HG03575 (cell line): ENCODE measurements around the gene SUPT5H.

Experiments
- ATAC-seq: cut with Tn5 transposase; IDR thresholded peaks from one replicate; pipeline ENCODE4 v1.9.1; 2021; ENCODE audit not compliant: unreplicated experiment, insufficient number of reproducible peaks, low FRiP score; ENCODE audit errors: extremely low read depth

The SUPT5H gene

DNA sequence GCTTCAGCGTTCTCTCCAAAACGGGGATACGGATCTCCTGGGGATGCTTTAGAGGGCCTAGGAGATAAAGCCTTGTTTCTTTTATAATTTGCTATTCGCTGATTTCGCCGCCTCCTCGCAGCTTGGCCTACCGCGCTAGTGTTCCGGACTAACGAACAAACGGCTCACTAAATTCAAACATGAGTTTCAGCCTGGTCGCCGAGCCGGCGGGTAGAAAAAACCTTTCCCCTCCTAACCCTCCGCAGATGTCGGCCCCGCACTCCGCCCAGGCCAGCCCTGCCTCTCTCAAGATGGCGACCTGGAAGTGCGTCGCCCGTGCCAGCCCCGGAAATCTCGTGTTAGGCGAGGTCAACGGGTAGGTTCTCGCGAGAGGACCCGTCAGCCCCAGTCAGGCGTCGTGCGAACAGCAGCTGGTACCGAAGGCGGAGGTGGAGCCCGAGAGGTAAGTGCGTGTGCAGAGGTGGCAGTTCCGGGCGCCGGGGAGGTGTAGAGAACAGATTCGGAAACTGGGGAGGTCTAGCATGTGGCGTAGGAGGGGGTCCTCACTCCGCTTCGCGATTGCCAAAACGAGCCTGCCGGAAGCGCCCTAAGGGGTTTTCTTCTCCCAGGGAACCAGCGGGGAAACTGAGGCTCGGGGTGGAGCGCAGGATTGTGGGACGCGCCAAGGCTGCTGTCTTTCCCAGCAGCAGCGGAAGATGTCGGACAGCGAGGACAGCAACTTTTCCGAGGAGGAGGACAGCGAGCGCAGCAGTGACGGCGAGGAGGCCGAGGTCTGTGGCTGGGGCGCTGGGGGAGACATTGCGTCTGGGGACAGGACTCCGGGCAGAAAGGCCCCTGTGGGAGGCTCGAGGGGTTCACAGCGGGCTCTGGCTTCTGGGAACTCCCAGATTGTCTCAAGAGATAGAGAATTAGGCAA is at the start of gene SUPT5H:
SUPT5H (plus strand) TSS at position 387 of the 916 bp plus-strand sequence; CDS start at position 696, 309 bp downstream.
- ATAC-seq, result peak; percentile 51

DNA sequence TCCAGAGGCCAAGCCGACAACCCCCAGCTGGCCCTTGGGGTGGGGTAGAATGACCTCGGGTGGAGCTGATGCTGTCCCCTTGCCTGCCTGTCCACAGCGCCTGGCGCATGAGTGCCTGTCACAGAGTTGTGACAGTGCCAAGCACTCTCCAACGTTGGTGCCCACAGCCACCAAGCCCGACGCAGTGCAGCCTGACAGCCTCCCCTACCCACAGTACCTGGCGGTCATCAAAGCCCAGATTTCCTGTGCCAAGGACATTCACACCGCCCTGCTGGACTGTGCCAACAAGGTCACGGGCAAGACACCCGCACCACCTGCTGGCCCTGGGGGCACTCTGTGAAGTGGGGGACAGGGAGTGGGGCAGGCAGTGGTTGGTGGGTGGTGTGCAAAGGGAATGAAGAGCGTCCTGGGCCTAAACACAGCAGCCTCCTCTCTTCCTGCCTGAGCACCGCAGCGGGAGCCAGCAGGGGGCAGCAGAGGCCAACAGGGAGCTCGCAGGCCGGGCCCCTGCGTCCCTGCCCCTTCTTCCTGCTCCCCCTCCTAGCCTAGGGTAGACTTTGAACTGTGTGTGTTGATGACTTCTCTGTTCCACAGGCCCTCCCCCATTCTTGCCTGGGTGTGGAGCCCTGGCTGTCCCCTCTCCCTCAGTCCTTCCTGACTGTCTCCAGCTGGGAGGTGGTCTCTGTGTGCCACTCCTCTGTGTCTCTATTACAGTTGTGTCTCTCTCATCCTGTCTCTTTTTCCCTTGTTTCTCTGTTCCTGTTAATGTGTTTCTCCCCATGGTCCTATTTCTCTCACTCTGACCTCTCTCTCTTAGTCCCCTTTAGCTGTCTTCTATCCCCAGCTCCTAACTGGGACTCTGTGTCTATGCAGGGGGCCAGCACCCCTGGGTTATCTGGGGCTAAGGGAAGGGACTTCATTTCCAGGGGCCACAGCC is 47.8 kb upstream of the SUPT5H start:
- no peak for ATAC-seq

DNA sequence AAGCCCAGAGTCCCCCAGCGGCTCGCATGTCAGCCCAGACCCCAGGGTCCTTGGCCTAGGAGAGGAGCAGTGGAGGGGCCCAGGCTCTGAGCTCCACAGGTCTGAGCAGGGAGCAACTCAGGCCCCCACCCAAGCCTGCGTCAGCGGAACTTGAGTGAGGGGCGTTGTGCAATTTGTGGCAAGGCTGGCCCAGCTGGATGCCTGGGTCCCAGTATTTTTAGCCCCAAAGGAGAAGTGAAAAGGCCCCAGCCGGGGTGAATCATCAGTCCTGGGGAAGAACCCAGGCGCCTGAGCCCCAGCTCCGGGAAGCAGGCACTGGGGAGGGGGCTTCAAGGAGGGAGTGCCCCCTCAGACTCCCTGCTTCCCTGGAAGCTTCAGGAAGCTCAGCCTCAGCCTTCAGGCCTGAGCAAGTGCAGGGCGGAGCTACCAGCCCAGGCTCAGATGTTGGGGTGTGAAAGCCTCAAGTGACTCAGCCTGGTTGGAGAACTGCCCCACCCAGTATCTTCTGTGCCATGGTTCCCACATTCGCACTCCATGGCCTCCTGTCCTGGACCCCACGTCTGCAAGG is 47.0 kb upstream of the SUPT5H start:
- ATAC-seq, result no peak

DNA sequence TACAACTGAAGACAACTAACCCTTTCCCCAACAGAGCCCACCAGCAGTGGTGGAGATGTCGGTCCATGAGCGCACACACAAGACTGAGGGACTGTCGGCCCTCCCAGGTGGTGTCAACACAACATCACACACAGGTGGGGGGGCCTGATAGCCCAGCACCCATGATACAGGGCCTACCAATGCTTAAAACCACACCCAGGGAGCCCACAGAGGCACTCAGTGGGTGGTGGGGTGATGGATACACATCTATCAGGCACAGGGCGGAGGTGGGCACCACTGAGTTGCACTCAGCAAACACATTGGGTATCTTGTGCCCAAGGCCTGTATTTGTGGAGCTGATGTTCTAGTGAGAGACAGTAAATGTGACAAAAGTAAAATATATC is 45.7 kb upstream of the SUPT5H start:
- ATAC-seq, result no peak

- no peak for ATAC-seq
These were observed 45.3 kb upstream of the SUPT5H start for GRCh38 chr19:39400061-39400460.

- no peak for ATAC-seq
These were observed 44.3 kb upstream of the SUPT5H start for GRCh38 chr19:39401070-39401548.

GRCh38 chr19:39401549-39402345 is 43.6 kb upstream of the SUPT5H start:
- ATAC-seq, result no peak

- ATAC-seq, result no peak
These were observed 42.8 kb upstream of the SUPT5H start for GRCh38 chr19:39402346-39403300.

GRCh38 chr19:39403331-39404312 is 41.8 kb upstream of the SUPT5H start:
- no peak for ATAC-seq

DNA sequence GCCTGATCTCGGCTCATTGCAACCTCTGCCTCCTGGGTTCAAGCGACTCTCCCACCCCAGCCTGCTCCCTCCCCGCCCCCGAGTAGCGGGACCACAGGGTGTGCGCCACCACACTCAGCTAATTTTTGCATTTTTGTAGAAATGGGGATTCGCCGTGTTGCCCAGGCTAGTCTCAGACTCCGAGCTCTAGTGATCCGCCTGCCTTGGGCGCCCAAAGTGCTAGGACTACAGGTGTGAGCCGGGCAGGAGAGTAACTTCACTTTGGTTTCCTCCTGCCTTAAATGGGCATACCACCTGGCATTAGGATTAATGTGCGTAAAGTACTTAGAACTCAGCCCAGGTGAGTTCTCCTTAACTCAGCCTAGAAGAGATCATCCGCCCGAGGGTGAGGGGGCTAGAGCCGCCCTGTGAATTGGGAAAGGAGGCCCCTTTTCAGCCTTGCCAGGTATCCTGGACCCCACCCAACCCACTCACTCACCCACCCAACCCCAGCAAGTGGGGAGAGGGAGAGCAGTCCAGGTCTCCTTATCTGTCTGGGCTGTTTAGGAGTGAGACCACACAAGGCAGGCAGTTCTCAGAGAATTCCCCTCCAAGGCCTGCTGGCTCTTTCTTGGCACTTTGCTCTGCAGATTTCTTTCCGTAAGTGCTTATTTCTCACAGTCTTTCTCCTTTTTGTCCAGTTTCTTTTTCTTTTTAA is 40.0 kb upstream of the SUPT5H start:
- ATAC-seq, result no peak

DNA sequence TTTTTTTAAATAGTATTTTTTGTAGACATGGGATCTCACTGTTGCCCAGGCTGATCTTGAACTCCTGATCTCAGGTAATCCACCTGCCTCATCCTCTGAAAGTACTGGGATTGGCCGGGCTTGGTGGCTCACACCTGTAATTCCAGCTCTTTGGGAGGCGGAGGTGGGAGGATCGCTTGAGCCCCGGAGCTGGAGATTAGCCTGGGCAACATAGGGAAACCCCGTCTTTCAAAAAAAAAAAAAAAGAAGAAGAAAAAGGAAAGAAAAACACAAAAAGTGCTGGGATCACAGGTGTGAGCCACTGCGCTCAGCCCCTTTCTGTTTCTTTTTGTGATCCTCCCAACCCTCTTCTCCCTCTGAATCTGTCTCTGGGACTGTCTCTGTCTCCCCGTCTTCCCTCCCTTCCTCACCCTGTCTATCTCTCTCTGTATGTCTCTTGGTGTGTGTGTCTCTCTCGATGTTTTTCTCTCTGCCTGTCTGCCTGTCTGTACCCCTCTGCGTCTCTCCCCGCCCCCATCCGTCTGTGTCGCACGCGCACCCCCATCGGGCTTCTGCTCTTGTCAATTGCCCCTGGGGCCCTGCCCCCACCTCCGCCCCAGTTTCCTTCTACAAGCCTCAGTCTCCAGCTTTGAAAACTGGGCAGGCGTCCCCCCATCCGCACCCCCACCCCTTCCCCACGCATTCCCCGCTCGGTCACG is 39.3 kb upstream of the SUPT5H start:
- ATAC-seq, result no peak

DNA sequence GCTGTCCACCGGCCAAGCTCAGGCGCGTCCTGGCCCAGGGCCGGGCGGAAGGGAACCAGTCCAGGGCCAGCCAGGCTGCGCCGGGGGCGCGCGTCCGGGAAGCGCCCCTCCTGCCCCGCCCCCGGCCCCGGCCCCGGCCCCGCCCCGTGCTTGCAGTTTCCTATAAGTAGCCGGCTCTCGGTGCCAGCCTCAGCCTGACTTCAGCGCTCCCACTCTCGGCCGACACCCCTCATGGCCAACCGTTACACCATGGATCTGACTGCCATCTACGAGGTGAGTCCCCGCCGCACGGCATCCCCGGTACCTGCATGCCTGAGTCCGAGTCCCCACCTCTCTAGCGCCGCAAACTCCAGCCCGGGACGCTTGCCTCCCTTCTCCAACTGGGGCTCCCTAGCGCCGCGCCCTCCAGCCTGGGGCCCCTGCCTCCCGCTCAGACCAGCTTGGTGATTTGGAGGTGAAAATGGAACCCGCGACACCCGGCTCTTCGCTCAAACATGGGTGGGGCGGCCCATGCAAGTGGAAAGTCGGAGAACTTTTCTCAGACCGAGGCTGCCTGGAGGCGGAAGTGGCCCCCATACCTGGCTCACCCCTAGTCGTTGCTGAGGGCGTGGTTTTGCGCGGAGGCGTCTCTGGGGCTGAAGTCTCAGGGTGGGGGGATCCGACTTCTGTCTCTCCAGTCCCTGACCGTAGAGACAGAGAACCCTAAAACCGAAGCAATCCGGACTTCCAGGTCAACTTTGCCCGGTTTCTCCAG is 38.5 kb upstream of the SUPT5H start, which contains the start of gene ZFP36:
ZFP36 (plus strand) TSS at position 192 of the 754 bp plus-strand sequence; CDS start at position 250, 58 bp downstream.
- ATAC-seq, result no peak

- ATAC-seq, result no peak
These were observed 38.0 kb upstream of the SUPT5H start for GRCh38 chr19:39407410-39407659.

- ATAC-seq, result no peak
These were observed 37.6 kb upstream of the SUPT5H start for GRCh38 chr19:39407660-39408391.
